Heart right ventricle (tissue), 16 donors: ENCODE results near the gene SFXN3. TPM values are rescaled to one million over a fixed set of nuclear protein-coding genes. Genes with fewer than 3 reads are reported as not detected.
A peak's percentile ranks its signal among the peaks of the same experiment; 100 is the strongest.

Source experiments
- ATAC-seq, 8 donors: fragments of 200-7000 bp; cut with Tn5 transposase; one replicate each; pipeline ENCODE4 v1.9.1; 2020; ENCODE audit warnings: mild to moderate bottlenecking in 8 of 8, moderate library complexity in 8 of 8, moderate number of reproducible peaks in 1 of 8
- DNase-seq, 2 donors: peaks; one replicate each; pipeline ENCODE4 v3.0.0-alpha.2; 2020
- H3K27ac ChIP-seq, 10 donors: fragments of 200-600 bp; sonication (generic) in 2 of 10; one replicate each; pipeline versions ENCODE4 v1.5.0 to v1.8.0; 2020 to 2022; ENCODE audit warnings: mild to moderate bottlenecking in 3 of 10
- H3K27me3 ChIP-seq, 7 donors: fragments of 200-600 bp; one replicate each; pipeline ENCODE4 v1.8.0; 2021 to 2022; ENCODE audit warnings: mild to moderate bottlenecking in 2 of 7
- H3K36me3 ChIP-seq, 9 donors: fragments of 200-600 bp; sonication (generic) in 1 of 9; one replicate each; pipeline versions ENCODE4 v1.5.0 to v1.8.0; 2020 to 2022; ENCODE audit warnings: mild to moderate bottlenecking in 2 of 9
- H3K4me1 ChIP-seq, 9 donors: fragments of 200-600 bp; sonication (generic) in 1 of 9; one replicate each; pipeline versions ENCODE4 v1.5.0 to v1.8.0; 2020 to 2022; ENCODE audit warnings: mild to moderate bottlenecking in 4 of 9
- H3K4me3 ChIP-seq, 10 donors: fragments of 200-600 bp; sonication (generic) in 2 of 10; one replicate each; pipeline versions ENCODE4 v1.5.0 to v1.8.0; 2020 to 2022; ENCODE audit warnings: mild to moderate bottlenecking in 7 of 10, moderate library complexity in 2 of 10
- H3K9me3 ChIP-seq, 11 donors: fragments of 200-600 bp in 10 of 11; sonication (generic) in 2 of 11; one replicate each; pipeline versions ENCODE4 v1.5.0 to v1.8.0; 2013 to 2022; ENCODE audit warnings: mild to moderate bottlenecking in 2 of 11, control low read depth in 1 of 11, moderate library complexity in 1 of 11
- CTCF ChIP-seq, 9 donors: fragments of 200-600 bp; sonication (generic) in 2 of 9; IDR thresholded peaks; one replicate each; pipeline versions ENCODE4 v1.5.0 to v1.8.0; 2021 to 2022; ENCODE audit warnings: antibody characterized with exemption in 9 of 9, mild to moderate bottlenecking in 5 of 9, moderate library complexity in 1 of 9
- WGBS, 2 donors: extraction: QIAGEN DNeasy Blood & Tissue Kit; methylation state at CpG; one replicate each; pipeline ENCODE4 v1.1.7; 2013; ENCODE audit warnings: inconsistent platforms in 1 of 2; 5-methylcytosine and 5-hydroxymethylcytosine counted together
- intact Hi-C, 10 donors: fragments of 100-400 bp; cut with DNase I; formaldehyde crosslinking; loops; one replicate each; pipeline versions ENCODE4 v1.11.1 to v1.14.2; 2022
- polyA plus RNA-seq, 2 donors: library from polyadenylated mRNA; stranded (reverse); fragments of 200-250 nt; gene quantifications; one replicate each; pipeline ENCODE4 v1.2.3, GENCODE V29; 2013
- total RNA-seq, 10 donors: library from RNA; stranded (reverse); fragmentation: NEBNext Ultra II Directional in 3 of 10; extraction: Animal tissue kit (Norgen Biotek cat#: 25700) in 3 of 10; gene quantifications; one replicate each; pipeline versions ENCODE4 v1.2.1 to v1.2.4, GENCODE V29; 2021 to 2023
- donor health status: Arrhythmogenic right ventricular cardiomyopathy.
- donor health status: ischemic (EF 13 %, LVEDD 7.1; RV severe dilation, severe dysfunction).
- donor health status: healthy with polysubstance abuse.
- donor health status: DM: no; HTN: yes; CAD: no.
- donor health status: DM: no; HTN: no; CAD: no.
- donor health status: ischemic (EF 25% LVEDD 6.9; RV normal size, moderate dysfunction).
- donor health status: ischemic (EF 25% LVEDD 5.7; RV mildly dilated, moderate dysfunction).
- donor health status: healthy.
- donor health status: DM: yes; HTN: yes; CAD: no.
- donor health status: Ischemic cardiomyopathy.
- donor health status: ischemic (EF 35%, LVEDD 5.7; RV mildly dilated, moderate dysfunction).
- donor health status: nonischemic (EF 11% LVEDD 7.7; RV severe dilation, severe dysfunction).
- donor health status: DM: yes; HTN: yes; CAD: no.
- donor health status: PGD.
- donor health status: ischemic (EF 29% LVEDD 5.4; RV normal size, mild dysfunction).
- donor health status: nonischemic (EF 23%, LVEDD 6.1; RV moderate dilation, normal function).

SFXN3 gene
- total and polyA plus RNA-seq, 12 donors: 8.4 to 25.7 (median 15.4) TPM

- intact Hi-C loops: loop anchor here in 2 of 10 donors (5.0 kb wide), 2 partner anchors 40 to 45 kb away; partner anchors contain the start of genes PDZD7 (in 1 of the 2) and SFXN3 (in 1 of the 2)
- peaks cover 12 to 34% (median 25%) of the 10 kb centered on the region in 9 donors for H3K4me1 ChIP-seq
- peak overlapping the region in 8 of 10 donors; percentile 76 to 90 (median 84) for H3K27ac ChIP-seq
- no peaks in the 10 kb centered on the region for H3K27me3 ChIP-seq
- no peak for TF ChIP-seq CTCF (IDR thresholded peaks at IDR 0.05)
- H3K4me3 ChIP-seq: peak overlapping the region; percentile 63 to 99 (median 84)
- 1% methylated on average over 15 of the region's 15 CpGs for WGBS, 2 donors
- peak in 3 of 8 donors; percentile 1 to 33 (median 8) for ATAC-seq
- no peaks in the 10 kb centered on the region for H3K9me3 ChIP-seq
- no peak for DNase-seq
- H3K36me3 ChIP-seq: peaks cover 0 to 60% (median 12%) of the 10 kb centered on the region in 9 donors
Observed at GRCh38 chr10:100987685-100988049, 43.4 kb upstream of the SFXN3 start.

- intact Hi-C loops: loop anchor here in 2 of 10 donors (5.0 kb wide), 2 partner anchors 39 to 44 kb away; partner anchors contain the start of genes PDZD7 (in 1 of the 2) and SFXN3 (in 1 of the 2)
- H3K4me3 ChIP-seq: peak overlapping the region; percentile 63 to 99 (median 84)
- no peaks in the 10 kb centered on the region for H3K27me3 ChIP-seq
- peaks cover 12 to 34% (median 25%) of the 10 kb centered on the region in 9 donors for H3K4me1 ChIP-seq
- no peak for DNase-seq
- no peak overlapping the region for H3K27ac ChIP-seq
- no peak for ATAC-seq
- H3K36me3 ChIP-seq: peaks cover 0 to 60% (median 12%) of the 10 kb centered on the region in 9 donors
- WGBS, 2 donors: 63 to 70% methylated on average over 10 of the region's 10 CpGs
- H3K9me3 ChIP-seq: no peaks in the 10 kb centered on the region
- TF ChIP-seq CTCF (IDR thresholded peaks at IDR 0.05): no peak
Observed at GRCh38 chr10:100988166-100988565, 42.9 kb upstream of the SFXN3 start.

GRCh38 chr10:100989088-100989487 is 41.9 kb upstream of the SFXN3 start:
- no peak for TF ChIP-seq CTCF (IDR thresholded peaks at IDR 0.05)
- ATAC-seq (no peak), DNase-seq (no peak)
- H3K4me3 ChIP-seq: no peak overlapping the region
- WGBS, 2 donors: 85 to 89% methylated on average over 21 of the region's 21 CpGs
- peaks cover 0 to 62% (median 12%) of the 10 kb centered on the region in 9 donors for H3K36me3 ChIP-seq
- no peaks in the 10 kb centered on the region for H3K27me3 ChIP-seq
- H3K27ac ChIP-seq: no peak overlapping the region
- H3K9me3 ChIP-seq: no peaks in the 10 kb centered on the region
- intact Hi-C loops: loop anchor here in 2 of 10 donors (5.0 kb wide), 2 partner anchors 38 to 43 kb away; partner anchors contain the start of genes PDZD7 (in 1 of the 2) and SFXN3 (in 1 of the 2)
- peaks cover 12 to 34% (median 25%) of the 10 kb centered on the region in 9 donors for H3K4me1 ChIP-seq

GRCh38 chr10:100993986-100994708 is 36.9 kb upstream of the SFXN3 start:
- TF ChIP-seq CTCF (IDR thresholded peaks at IDR 0.05): peak; percentile 56 to 82 (median 72)
- 58 to 61% methylated on average over 10 of the region's 10 CpGs for WGBS, 2 donors
- Histone ChIP-seq H3K4me1 (peaks cover 4 to 30% (median 21%) of the 10 kb centered on the region in 9 donors), H3K27me3 (no peaks in the 10 kb centered on the region), H3K36me3 (peaks cover 0 to 48% (median 7%) of the 10 kb centered on the region in 9 donors), H3K4me3 (no peak overlapping the region), H3K9me3 (no peaks in the 10 kb centered on the region), H3K27ac (no peak overlapping the region)
- intact Hi-C loops: loop anchor here in 8 of 10 donors (1.0 to 10.0 kb wide), 5 partner anchors 19 to 71 kb away; partner anchors contain the start of gene KAZALD1 (in 1 of the 8)
- no peak for ATAC-seq
- DNase-seq: no peak
